ENCODE results near the gene ILRUN.
"Not testable (repeated sequence)": the region's sequence is repeated elsewhere in the genome, so short reads cannot be mapped to it uniquely, and the experiment has no call there.

The ILRUN gene

GRCh38 chr6:34664256-34664971 is 32.2 kb downstream of the ILRUN start:
- no peak for DNase-seq (ENCODE audit: low spot score)

GRCh38 chr6:34663831-34664255 is 32.7 kb downstream of the ILRUN start:
- DNase-seq (ENCODE audit: low spot score): no peak

- no peak for DNase-seq (ENCODE audit: low spot score)
These were observed 33.2 kb downstream of the ILRUN start for GRCh38 chr6:34663371-34663770.

GRCh38 chr6:34661357-34661756 is 35.2 kb downstream of the ILRUN start:
- no peak for DNase-seq (ENCODE audit: low spot score)

GRCh38 chr6:34658605-34659265 is 37.8 kb downstream of the ILRUN start:
- no peak for DNase-seq (ENCODE audit: low spot score)

GRCh38 chr6:34657979-34658480 is 38.5 kb downstream of the ILRUN start:
- DNase-seq (ENCODE audit: low spot score): not testable (repeated sequence)

GRCh38 chr6:34657307-34657978 is 39.1 kb downstream of the ILRUN start:
- peak; percentile 58 for DNase-seq (ENCODE audit: low spot score)

- DNase-seq (ENCODE audit: low spot score): no peak
These were observed 39.6 kb downstream of the ILRUN start for GRCh38 chr6:34657037-34657306.

GRCh38 chr6:34656378-34657036 is 40.1 kb downstream of the ILRUN start:
- DNase-seq (ENCODE audit: low spot score): no peak

GRCh38 chr6:34655876-34656377 is 40.6 kb downstream of the ILRUN start:
- not testable (repeated sequence) for DNase-seq (ENCODE audit: low spot score)

GRCh38 chr6:34654061-34654710 is 42.4 kb downstream of the ILRUN start:
- DNase-seq (ENCODE audit: low spot score): no peak

GRCh38 chr6:34652263-34652662 is 44.3 kb downstream of the ILRUN start:
- no peak for DNase-seq (ENCODE audit: low spot score)

GRCh38 chr6:34650823-34651222 is 45.7 kb downstream of the ILRUN start:
- DNase-seq (ENCODE audit: low spot score): no peak

- not testable (repeated sequence) for DNase-seq (ENCODE audit: low spot score)
These were observed 46.3 kb downstream of the ILRUN start for GRCh38 chr6:34650232-34650631.

- DNase-seq (ENCODE audit: low spot score): no peak
These were observed 47.8 kb downstream of the ILRUN start for GRCh38 chr6:34648806-34649205.

All from HuH-7 (cell line).